Stimulated activated naive CD8-positive, alpha-beta T cell treated with anti-CD3 and anti-CD28 coated beads, Interleukin-15, Interleukin-2, amounts not matched to agents 100 ng/mL and 50 ng/mL, for 24 hours (primary cell): ENCODE measurements around the gene KNOP1.

Experiments used
- H3K27ac Mint-ChIP-seq: one replicate; pipeline ENCODE4 v1.8.0; 2021; ENCODE audit warnings: mild to moderate bottlenecking, mixed read lengths
- H3K27me3 Mint-ChIP-seq: one replicate; pipeline ENCODE4 v1.8.0; 2021; ENCODE audit warnings: mixed read lengths
- H3K36me3 Mint-ChIP-seq: one replicate; pipeline ENCODE4 v1.8.0; 2021; ENCODE audit warnings: low read depth, mixed read lengths
- H3K4me1 Mint-ChIP-seq: one replicate; pipeline ENCODE4 v1.8.0; 2021; ENCODE audit warnings: low read depth, mixed read lengths
- H3K4me3 Mint-ChIP-seq: one replicate; pipeline ENCODE4 v1.8.0; 2021; ENCODE audit warnings: mild to moderate bottlenecking, mixed read lengths
- H3K9me3 Mint-ChIP-seq: one replicate; pipeline ENCODE4 v1.8.0; 2021; ENCODE audit warnings: mixed read lengths

The KNOP1 gene, protein sequence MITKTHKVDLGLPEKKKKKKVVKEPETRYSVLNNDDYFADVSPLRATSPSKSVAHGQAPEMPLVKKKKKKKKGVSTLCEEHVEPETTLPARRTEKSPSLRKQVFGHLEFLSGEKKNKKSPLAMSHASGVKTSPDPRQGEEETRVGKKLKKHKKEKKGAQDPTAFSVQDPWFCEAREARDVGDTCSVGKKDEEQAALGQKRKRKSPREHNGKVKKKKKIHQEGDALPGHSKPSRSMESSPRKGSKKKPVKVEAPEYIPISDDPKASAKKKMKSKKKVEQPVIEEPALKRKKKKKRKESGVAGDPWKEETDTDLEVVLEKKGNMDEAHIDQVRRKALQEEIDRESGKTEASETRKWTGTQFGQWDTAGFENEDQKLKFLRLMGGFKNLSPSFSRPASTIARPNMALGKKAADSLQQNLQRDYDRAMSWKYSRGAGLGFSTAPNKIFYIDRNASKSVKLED

DNA sequence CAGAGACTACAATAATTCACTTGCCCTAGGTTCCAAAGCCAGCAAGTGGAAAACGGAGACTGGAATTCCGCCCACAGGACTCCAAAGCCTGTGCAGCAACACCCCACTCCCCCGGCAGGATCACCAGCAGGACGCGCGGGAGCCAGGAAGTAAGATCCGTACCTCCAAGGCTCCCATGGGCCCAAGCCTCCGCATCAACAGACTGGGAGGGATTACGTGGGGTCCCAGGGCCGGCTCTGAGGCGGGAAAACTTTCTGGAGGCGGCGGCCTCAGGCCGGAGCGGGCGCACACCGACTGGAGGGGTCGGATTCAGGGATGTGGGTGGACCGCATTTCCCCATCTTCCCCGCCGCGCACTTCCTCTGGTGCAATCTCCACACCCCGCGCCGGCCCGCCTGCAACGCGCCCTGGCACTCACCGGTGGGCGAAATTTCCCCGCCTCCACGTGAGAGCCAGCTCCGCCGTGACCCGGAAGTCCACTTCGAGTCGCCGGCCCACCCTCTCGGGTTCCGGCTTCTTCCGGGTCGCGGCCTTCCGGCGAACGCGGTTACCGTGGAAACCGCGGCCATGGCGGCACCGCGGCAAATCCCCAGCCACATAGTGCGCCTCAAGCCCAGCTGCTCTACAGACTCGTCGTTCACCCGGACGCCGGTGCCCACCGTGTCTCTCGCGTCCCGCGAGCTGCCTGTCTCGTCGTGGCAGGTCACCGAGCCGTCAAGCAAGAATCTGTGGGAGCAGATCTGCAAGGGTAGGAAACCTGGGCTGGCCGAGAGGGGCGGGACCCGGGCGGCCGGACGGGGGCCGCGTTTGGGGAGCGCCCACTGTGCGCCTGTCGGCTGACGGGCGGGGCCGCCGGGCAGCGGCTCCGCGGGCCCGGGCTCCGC, at the start of gene KNOP1, which contains the start of gene IQCK:
Gene KNOP1, minus strand, starts transcription at position 487 of the 883 bp plus-strand sequence. CDS start 3,192 bp downstream, outside the sequence.
Gene IQCK, plus strand, starts transcription at position 531 of the 883 bp plus-strand sequence. Its CDS starts 36 bp downstream, at position 567.
- Mint-ChIP-seq H3K36me3 (peaks cover 30% of the 10 kb centered on the region), H3K27me3 (no peaks in the 10 kb centered on the region), H3K9me3 (no peaks in the 10 kb centered on the region), H3K4me1 (peaks cover 25% of the 10 kb centered on the region), H3K27ac (peak within 1 kb of the TSS; percentile 93), H3K4me3 (peak within 1 kb of the TSS; percentile 95)

DNA sequence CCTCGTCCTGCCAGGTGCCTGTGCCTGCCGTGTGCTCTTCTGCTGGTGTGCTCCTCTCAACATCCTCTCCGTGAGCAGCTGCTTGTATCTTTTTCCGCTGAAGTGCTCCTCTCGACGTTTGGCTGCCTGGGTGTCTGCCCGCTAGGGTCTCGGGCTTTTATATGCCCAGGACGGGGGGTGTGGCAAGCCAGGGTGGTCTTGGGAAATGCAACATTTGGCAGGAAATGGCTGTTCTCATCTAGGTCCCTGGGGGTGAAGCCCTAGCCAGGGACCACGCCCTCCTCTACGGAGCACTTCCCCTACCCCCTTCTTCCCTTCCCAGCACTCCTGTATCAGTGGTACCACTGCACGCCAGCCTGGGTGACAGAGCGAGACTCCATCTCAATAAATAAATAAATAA, 49.5 kb upstream of the KNOP1 start:
- no peaks in the 10 kb centered on the region for H3K27me3 Mint-ChIP-seq
- no peaks in the 10 kb centered on the region for H3K4me1 Mint-ChIP-seq
- H3K27ac Mint-ChIP-seq: no peak overlapping the region
- H3K4me3 Mint-ChIP-seq: no peak overlapping the region
- peaks cover 10% of the 10 kb centered on the region for H3K9me3 Mint-ChIP-seq
- H3K36me3 Mint-ChIP-seq: peaks cover 6% of the 10 kb centered on the region

DNA sequence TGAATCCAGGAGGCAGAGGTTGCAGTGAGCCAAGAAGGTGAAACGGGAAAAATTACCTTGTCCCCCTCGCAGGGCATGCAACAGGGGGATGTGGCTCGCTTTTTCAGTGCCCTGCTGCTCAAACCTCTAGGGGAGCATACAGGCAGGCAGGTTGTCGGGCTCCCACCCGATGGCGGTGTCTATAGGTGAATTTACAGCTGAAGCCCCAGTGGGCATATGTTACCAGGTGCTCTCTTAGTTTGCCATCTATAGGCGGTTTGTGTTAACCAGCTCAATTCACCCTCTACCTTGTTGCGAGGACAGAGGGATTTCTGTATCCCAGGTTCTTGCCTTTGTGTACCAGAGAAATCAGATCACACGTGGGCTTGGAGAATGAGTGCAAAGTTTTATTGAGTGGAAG, 49.0 kb upstream of the KNOP1 start:
- peaks cover 10% of the 10 kb centered on the region for H3K9me3 Mint-ChIP-seq

DNA sequence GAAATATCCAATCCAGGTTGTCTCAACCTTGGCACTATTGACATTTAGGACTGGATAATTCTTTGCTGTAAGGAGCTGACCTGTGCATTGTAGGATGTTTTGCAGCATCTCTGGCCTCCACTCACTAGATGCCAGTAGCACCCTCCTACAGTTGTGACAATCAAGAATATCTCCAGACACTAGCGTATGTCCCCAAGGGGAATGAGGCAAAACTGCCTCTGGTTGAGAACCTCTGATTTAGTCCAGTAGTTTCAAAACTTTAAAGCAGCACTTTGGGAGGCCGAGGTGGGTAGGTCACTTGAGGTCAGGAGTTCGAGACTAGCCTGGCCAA, 48.5 kb upstream of the KNOP1 start:
- Mint-ChIP-seq H3K27me3 (no peaks in the 10 kb centered on the region), H3K9me3 (peaks cover 10% of the 10 kb centered on the region), H3K36me3 (peaks cover 6% of the 10 kb centered on the region), H3K4me3 (no peak overlapping the region), H3K27ac (no peak overlapping the region), H3K4me1 (no peaks in the 10 kb centered on the region)

More for the DNA sequence above, 49.0 kb upstream of the KNOP1 start:
- no peaks in the 10 kb centered on the region for H3K27me3 Mint-ChIP-seq
- H3K4me1 Mint-ChIP-seq: no peaks in the 10 kb centered on the region
- no peak overlapping the region for H3K4me3 Mint-ChIP-seq
- H3K36me3 Mint-ChIP-seq: peaks cover 6% of the 10 kb centered on the region
- H3K27ac Mint-ChIP-seq: no peak overlapping the region

DNA sequence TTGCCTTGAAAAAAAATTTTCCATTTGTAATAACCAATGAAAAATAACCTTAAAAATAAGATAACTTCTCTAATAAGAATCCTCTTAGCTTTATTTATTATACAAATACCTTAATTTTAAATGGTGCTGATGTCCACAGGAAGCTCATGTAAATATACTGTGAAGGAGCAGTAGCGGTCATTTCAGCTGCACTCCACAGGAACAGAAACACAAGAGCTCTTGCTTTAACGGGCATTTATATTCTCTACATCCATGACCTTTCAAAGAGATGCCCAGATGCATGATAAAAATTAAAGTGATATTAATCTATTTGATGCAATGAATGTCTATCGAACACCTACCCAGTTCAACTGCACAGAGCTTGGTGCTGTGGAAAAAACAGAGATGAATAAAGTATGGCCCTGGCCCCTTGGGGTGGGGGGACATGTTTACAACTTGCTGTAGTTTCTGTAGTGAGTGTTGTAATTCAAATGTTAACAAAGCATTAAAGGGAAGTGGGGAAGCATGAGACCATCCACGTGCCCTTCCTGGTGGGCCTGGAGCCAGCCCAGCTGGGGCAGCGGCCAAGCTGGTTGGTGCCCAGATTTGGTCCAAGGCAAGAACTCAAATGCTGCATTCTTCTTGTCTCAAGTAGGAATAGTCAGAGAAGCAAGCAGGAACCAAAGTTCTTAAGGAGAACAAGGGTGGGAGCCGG, 48.0 kb upstream of the KNOP1 start:
- Mint-ChIP-seq H3K9me3 (peaks cover 10% of the 10 kb centered on the region), H3K4me3 (no peak overlapping the region), H3K27me3 (no peaks in the 10 kb centered on the region), H3K27ac (no peak overlapping the region), H3K4me1 (no peaks in the 10 kb centered on the region), H3K36me3 (peaks cover 6% of the 10 kb centered on the region)

DNA sequence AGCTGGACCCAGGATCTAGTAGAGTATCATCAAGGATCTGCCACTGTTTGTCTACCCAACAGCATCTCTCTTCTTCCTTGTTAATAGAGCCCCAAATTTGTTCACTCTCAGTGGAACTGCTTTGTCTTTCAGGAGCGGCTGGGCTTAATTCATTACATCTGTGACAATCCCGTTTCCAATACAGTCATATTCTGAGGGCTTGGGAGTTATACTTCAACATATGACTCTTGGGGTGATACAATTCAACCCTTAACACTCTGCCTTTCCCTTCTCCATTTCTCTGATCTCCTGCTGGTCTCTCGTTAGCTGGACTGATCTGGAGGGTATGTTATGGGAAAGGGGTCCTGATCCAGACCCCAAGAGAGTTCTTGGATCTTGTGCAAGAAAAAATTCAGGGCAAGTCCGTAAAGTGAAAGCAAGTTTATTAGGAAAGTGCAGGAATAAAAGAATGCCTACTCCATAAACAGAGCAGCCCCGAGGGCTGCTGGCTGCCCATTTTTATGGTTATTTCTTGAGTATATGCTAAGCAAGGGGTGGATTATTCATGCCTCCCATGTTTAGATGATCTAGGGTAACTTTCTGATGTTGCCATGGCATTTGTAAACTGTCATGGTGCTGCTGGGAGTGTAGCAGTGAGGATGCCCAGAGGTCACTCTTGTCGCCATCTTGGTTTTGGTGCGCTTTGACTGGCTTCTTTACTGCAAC, 42.5 kb upstream of the KNOP1 start:
- Mint-ChIP-seq H3K4me3 (no peak overlapping the region), H3K27me3 (no peaks in the 10 kb centered on the region), H3K9me3 (no peaks in the 10 kb centered on the region), H3K4me1 (no peaks in the 10 kb centered on the region), H3K36me3 (no peaks in the 10 kb centered on the region), H3K27ac (no peak overlapping the region)

DNA sequence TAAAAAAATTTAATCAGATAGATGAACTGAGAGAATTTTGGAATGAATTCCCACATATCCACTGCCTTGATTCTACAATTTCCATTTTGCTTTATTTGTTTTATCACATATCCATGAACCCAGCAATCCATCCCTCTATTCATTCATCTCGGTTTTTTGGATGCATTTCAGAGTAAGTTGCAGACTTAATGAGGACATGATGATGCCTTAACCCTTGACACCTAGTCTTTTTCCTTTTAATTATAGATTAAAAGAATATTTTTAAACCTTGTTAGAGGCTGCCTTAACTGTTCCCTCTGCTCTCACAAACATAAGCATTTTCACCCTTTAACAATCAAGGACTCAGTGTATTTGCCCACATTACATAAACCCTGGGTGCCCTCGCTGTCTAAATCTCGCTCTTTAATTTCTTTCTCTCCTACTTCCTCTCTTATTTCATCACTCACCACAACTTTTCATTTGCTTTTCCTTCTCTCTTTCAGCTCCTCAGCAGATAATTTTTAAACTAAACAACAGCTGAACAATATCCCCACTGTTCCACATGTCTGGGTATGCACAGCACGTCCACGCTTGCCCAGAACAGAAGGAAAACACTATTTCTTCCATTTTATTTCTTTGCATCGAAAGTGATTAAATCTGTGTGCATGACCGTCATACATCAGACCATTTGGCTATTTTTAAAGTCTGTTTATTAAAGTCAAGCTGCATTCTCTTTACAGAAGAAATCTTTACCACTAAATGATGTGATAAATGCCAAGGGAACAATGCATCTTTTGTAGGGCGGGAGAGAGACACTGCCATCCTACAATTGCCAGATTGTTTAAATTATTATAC, 40.0 kb upstream of the KNOP1 start:
- no peaks in the 10 kb centered on the region for H3K9me3 Mint-ChIP-seq
- no peaks in the 10 kb centered on the region for H3K27me3 Mint-ChIP-seq
- H3K27ac Mint-ChIP-seq: no peak overlapping the region
- H3K36me3 Mint-ChIP-seq: no peaks in the 10 kb centered on the region
- H3K4me1 Mint-ChIP-seq: no peaks in the 10 kb centered on the region
- no peak overlapping the region for H3K4me3 Mint-ChIP-seq

DNA sequence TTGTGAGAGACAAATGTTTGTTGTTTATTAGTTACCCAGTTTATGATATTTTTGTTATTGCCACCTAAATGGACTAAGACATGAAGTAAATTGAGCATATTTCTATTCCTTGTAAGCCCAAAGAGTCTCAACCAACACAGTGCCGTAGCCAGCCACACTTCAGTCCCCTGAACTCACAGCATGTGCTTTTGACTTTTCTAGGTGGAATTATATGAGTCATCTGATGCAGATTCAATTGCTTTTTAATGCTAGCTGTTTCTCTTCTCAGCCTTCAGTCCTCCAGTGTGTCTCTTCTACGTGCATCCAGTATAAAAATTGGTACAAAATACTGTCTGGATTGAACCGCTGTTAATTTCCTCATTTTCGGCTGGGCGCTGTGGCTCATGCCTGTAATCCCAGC, 39.0 kb upstream of the KNOP1 start:
- H3K4me1 Mint-ChIP-seq: no peaks in the 10 kb centered on the region
- H3K4me3 Mint-ChIP-seq: no peak overlapping the region
- H3K36me3 Mint-ChIP-seq: no peaks in the 10 kb centered on the region
- H3K9me3 Mint-ChIP-seq: no peaks in the 10 kb centered on the region
- H3K27me3 Mint-ChIP-seq: no peaks in the 10 kb centered on the region
- H3K27ac Mint-ChIP-seq: no peak overlapping the region

DNA sequence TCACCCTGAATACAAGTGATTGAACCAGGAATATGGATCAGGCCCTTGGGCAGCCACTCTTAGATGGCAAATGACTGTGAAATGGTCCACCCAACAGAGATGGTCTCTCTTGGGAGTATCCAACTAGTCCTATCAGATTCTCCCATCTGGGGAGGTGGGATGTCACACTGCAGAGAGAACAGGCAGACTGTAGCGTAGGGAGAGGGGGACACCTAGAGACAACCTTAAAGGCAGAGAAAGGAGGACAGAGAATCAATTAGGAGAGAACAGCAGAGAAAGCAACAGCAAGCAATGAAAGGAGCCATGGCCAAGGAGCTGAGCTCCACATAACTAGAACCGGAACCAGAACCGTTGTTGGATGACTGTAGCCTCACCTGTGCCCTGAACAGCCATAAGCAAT, 37.2 kb upstream of the KNOP1 start:
- Mint-ChIP-seq H3K27ac (no peak overlapping the region), H3K4me3 (no peak overlapping the region), H3K27me3 (no peaks in the 10 kb centered on the region), H3K36me3 (no peaks in the 10 kb centered on the region), H3K9me3 (no peaks in the 10 kb centered on the region), H3K4me1 (no peaks in the 10 kb centered on the region)

DNA sequence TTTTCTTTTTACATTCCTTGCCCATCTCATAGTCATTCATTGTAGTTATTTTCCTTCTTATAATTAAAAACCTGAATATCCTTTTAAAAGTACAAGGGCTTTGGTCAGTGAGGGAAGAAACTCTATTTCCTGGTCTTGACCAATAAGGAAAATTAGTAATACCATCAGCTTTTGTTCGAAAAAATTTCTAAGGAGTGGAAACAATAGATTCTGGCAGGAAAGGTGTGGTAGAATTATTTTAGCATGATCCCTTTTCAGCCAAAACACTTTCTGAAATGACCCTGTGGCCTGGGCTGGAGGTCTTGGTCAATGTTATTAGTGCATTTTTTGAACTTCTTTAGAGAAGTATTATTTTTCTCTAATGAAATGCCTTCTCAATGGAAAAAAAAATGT, 36.6 kb upstream of the KNOP1 start:
- H3K4me1 Mint-ChIP-seq: no peaks in the 10 kb centered on the region
- H3K27ac Mint-ChIP-seq: no peak overlapping the region
- no peaks in the 10 kb centered on the region for H3K9me3 Mint-ChIP-seq
- H3K27me3 Mint-ChIP-seq: no peaks in the 10 kb centered on the region
- H3K4me3 Mint-ChIP-seq: no peak overlapping the region
- no peaks in the 10 kb centered on the region for H3K36me3 Mint-ChIP-seq

DNA sequence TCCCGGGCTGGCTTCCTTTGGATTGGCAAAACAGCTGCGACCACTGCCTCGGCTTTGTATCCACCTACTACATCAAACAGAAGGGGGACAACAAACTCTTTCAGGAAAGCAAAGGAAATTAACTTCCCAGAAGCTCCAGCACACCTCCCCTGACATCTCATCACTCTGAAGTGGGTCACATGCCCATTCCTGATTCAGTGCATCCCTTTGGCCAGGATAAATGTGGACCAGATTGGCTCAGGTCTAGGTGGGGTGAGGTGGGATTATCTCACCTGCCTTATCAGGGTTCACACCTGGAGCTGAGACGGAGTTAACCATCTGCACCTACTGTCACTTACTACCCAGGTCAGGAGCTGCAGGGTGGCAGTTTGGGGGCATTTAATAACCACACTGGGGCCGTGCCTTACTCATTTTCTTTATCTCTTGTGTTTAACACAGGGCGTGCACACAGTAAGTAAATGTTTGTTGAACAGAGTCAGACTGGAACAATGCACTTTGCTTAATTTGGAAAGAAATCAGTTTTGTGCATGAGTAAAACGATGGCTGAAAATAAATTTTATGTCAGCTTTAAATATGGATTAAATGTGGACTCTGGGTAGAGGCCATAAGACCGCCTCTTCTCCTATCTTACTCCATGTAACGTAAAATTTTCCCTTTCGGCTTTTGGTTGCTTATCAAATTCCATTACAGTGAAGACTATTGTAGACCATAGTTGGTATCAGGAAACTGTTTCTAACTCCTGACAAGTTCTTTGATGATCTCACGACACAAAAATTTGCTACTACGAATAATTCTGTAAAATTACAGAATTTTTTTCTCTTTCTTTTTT, 36.0 kb upstream of the KNOP1 start:
- no peak overlapping the region for H3K27ac Mint-ChIP-seq
- no peaks in the 10 kb centered on the region for H3K4me1 Mint-ChIP-seq
- no peaks in the 10 kb centered on the region for H3K36me3 Mint-ChIP-seq
- H3K9me3 Mint-ChIP-seq: no peaks in the 10 kb centered on the region
- H3K27me3 Mint-ChIP-seq: no peaks in the 10 kb centered on the region
- H3K4me3 Mint-ChIP-seq: no peak overlapping the region

DNA sequence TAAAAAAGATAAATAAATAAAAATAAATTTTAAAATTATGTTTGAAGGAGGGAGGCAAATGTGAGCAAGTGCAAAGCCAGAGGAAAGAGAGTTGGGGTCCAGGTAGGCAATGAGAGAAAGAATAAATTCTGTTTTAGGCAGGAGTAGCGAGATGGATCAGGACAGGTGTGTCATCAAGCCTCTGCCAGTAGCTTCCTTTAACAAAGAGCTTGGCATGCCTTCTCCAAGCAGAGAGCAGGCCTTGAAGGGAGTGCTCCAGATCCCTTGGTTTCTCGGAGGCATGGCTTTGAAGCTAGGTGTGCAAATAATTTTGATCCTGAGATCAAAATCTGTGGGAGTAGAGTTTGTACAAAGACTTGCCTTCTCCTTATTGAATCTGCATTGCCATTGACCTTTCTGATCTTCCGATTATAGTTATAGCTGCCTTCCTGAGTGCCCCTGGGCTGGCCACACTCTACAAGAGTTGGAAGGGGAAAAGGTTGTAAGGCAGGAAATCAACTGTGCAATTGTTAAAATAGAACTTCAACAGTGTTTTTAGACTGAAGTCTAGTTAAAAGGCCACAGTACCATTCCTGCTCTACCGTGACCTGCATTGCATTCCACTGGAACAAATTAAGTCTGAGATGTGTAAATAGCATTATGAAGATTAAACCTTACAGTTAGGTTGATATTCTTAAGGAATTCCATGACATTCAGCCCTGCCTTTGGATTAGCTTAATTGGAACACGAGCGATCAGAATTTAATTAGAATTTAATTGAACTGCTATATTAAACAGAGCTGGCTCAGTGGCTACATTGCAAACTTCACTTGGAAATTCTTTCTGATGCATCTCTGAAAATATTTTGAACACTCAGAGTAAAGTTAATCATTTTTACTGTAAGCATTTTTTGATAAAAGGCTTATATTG, 33.7 kb upstream of the KNOP1 start:
- H3K4me1 Mint-ChIP-seq: no peaks in the 10 kb centered on the region
- H3K27ac Mint-ChIP-seq: no peak overlapping the region
- no peaks in the 10 kb centered on the region for H3K36me3 Mint-ChIP-seq

More for the DNA sequence above, 33.7 kb upstream of the KNOP1 start:
- no peak overlapping the region for H3K4me3 Mint-ChIP-seq
- no peaks in the 10 kb centered on the region for H3K27me3 Mint-ChIP-seq
- H3K9me3 Mint-ChIP-seq: no peaks in the 10 kb centered on the region
